SIG-M5 treated with dmso at 0.1 percent for 504 hours (cell line): ENCODE measurements around the gene MOXD1.

Experiments used
- DNase-seq: peaks from one replicate; lab custom pipeline; 2025; ENCODE audit not compliant: unreplicated experiment; lab: John Stamatoyannopoulos, UW

MOXD1 gene

DNA sequence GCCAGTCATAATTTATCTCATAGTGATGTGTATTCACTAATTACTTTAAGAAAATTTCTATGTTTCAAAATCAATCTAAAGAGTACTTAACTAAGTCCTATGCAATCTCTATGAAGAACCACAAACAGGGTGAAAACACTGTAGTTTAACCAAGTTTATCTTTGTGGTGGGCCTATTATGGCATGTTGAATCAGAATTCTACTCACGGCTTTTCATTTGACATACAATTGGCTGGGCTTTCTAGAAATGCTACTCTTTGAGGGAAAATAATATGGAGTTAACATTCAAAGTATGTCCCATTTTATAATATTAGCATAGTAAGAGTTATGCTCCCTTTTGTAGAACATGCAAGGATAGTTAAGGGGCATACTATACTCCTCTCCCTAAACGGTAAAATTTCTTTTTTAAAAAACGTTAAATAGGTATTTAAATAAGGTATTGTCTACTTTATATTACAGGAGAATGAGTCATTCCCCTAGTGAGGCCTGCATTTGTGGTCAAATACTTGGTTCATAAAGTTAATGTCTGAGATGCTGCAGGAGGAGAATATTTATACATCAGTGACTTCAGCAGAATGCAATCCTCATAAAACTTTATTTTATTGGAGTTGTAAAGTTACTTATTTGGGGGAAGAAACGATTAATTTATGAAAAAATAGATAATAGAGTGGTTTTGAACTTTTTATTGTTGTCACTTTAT, 1.8 kb downstream of the MOXD1 start:
- no peak for DNase-seq

DNA sequence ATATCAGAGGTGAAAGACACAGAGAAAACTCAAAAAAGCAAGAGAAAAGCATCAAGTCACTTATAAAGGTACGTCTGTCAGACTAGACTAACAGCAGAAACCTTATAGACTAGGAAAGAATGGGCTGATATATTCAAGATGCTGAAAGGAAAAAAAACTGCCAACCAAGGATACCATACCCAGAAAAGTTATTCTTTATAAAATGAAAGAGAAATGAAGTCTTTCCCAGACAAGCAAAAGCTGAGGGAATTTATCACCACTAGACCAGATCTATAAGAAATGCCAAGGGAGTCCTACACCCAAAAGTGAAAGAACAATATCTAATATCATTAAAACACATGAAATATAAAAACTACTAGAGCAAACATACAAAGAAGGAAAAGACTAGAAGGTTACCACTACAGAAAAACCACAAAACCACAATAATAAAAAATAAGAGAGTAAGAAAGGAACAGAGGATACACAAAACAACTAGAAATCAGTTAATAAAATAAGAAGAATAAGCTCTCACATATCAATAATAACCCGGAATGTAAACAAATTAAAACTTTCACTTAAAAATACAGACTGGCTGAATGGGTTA, 6.2 kb downstream of the MOXD1 start:
- DNase-seq: no peak

DNA sequence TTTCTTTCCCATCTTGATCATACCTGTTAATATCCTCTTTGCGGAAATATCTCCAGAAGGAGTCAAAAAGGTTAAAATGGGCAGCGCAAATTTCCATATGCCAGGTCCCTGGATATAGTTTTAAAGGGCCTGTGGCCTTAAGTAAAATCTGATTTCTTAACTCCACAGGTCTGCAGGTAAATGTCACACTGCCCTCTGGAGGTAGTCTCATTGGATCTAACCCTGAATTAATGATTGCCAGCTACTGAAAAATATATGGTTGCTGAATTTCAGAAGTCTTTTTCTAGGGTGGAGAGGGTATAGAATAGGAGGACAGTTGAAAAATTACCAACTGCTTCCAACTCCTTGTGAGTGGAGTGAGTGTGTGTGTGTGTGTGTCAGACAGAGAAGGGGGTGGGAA, 8.5 kb downstream of the MOXD1 start:
- no peak for DNase-seq

DNA sequence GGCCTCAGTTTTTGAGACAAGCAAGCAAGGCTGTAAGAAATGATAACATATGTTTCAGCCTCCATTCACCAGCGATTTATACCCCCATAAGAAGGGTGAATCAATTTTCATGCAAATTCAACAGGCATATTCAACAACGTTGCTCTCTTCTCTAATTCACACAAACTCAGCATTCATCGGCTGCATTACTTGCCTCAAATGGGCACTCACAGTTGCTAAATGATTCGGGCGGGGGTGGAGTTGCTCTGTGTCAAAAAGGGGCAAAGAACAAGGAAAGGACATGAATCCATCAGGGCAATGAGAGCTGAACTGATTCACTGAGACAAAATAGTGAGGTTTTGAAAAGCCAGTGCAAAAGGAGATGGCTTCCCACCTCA, 9.0 kb downstream of the MOXD1 start:
- no peak for DNase-seq

DNA sequence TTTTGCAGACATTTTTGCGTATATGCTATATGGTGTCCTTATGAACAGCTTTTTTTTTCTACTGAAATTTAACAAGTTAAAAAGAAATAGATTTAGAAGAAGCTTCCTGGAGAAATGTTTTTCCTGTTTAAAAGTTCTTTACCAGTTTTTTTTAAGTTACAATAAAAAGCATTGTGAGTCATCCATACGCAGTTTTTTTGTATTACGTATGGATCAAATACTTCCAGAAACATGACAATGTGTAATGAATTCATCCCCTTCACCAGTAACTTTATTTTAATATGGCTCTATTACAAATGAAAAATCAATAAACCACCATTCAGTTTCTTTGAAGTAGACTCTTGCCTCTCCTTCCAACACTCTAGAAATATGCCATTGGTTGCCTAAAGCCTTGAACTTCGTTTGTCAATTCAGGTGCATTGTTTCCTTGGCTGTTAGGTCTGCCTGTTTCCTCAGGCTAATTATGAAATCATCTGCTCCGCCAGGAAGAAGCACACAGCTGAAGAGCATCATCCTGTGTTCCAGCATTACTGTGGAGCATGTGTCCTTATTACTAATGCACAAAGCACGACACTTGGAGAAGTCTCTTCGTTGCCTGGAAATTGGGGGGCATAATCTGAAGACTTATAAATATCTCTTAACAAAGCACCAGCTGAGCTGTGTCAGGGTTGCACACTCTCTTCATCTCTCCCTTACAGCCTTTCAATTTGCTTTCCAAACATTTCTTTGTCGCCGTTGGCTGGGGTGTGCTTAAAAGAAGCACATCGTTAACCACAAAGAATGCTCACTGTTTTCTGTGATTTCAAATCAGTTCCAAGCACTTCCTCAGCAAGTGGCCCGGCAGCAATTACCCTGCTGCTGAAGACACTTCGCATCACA, 9.6 kb downstream of the MOXD1 start:
- DNase-seq: no peak

DNA sequence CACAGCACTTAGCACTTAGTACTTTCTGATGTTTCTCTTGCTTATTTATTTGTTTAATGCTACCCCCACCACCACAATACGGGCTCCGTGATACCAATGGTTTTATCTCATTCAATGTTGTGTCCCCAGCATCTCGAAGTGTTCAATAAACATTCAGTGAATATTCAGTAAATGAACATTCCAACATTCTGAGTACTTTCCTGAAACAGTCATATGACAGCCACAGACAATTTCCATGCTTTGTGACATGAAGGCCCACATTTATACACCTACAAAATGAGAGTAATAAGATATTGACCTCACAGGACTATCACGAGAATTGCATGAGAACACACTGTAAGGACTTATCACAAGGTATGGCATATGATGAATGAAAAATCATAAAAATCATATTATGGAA, 10.8 kb downstream of the MOXD1 start:
- no peak for DNase-seq

DNA sequence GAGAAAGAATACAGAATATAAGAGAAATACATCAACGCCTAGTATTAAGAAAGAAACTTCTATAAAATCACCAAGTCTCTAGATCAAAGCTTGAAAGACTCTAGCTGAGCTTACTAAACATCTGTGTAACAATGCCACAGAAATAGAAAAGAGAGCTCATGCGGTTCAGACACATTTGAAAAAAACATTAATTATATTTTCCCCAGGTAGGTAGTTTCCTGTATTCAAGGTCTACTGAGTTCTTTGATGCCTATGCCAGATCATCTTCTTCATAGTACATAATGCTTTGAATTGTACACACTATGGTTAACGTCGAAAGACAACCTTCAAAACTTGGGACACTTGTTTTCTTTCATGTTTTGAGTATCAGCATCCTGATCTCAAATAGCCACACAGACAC, 11.3 kb downstream of the MOXD1 start:
- no peak for DNase-seq

DNA sequence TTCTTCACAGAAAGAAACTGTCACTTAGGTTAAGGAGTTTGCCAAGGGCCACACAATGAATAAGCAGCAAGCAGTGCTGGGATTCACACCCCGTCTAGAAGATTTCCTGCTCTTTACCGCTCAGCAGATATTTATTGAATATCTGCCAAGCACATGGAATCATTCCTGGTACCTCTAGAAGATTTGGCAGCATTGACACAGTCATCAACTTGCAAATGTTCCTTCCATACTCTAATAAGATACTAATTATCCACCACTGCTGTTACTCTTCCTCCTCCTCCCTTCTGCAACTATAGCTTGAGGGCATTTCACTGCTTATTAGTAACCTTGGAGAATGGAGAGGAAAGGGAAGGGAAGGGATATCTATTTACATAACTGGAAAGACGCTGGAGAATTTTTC, 13.0 kb downstream of the MOXD1 start:
- DNase-seq: no peak

DNA sequence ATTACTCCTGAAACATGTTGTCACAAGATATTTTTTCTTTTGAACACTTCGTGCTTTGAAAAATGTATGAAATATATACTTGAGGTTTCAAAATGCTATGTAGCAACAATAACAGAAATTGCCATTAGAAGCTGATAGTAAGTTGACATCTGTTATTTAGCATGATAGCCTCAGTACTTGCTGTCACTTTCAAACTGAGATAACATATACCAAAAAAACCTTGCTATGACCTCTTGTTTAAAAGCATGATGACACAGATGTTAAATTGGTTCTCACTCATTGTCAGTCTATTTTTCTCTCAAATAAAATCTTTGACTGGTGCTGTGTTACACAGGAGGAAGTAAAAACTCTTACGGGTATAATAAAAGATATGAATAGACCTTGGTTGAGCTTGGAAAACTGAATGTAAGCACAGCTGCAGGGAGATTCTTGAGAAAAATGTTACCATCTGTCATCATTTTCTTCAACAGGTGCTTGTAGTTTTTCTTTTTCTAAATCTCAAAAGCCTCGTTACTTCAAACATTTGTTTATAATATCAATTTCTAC, 18.6 kb downstream of the MOXD1 start:
- no peak for DNase-seq

DNA sequence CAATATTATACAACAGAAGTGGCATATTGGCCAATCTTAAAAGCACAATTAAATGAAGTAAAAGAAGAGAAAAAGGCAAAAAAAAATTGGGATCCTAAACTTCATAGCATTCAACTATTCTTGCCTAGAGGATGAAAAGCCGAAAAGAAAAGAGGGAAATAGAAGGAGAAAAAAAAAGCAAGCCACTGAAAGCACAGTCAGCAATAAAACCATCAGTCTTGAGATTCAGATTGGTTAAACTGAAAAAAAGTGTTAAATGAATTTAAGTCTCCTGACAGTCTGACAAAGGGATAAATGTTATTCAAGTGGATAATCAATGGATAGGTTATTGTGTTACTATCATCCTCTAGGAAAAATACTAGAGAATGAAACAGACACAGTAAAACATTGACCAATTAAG, 19.9 kb downstream of the MOXD1 start:
- DNase-seq: no peak

DNA sequence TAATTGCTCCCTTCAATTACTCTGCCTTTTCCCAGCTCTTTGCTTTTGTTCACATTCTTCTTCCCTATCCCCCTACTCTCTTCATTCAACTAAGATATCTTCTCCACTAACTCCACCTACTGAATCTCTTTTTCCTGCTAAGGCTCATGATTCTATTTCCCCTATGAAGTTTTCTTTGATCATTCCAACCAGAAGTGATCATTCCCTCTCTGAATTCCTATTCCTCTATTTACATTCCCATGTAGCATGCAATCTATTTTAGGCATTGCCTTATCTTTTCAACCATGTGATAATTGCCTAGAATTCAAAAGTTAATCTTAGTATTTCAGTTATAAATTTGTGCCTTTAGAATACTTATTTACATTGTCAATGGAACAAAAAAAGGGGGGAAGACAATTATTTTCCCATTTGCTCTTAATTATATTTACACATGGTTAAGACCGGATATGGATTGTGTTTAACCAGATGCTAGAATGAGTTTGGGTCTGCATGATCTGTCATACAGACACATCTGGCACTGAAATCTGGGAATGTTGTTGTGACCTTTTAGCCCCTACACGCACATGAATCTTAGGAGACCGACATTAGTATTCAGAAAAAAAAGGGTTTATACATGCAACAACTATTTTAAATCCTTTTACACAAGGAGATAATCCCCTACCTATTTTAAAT, 20.8 kb downstream of the MOXD1 start:
- DNase-seq: no peak

DNA sequence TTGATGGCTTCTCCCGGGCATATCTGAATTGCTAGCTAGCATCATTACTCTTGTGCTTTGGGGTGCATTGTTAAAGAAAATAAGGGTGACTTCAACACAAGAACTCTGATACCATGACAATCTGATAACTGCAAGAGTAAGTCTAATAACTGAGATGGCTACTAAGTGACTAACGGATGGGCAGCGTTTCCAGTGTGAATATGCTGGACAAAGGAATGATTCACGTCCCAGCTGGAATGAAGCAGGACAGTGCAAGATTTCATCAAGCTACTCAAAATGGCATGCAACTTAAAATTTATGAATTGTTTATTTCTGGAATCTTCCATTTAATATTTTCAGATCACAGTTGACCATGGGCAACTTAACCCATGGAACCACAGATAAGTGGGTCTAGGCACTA, 31.7 kb downstream of the MOXD1 start:
- DNase-seq: no peak

DNA sequence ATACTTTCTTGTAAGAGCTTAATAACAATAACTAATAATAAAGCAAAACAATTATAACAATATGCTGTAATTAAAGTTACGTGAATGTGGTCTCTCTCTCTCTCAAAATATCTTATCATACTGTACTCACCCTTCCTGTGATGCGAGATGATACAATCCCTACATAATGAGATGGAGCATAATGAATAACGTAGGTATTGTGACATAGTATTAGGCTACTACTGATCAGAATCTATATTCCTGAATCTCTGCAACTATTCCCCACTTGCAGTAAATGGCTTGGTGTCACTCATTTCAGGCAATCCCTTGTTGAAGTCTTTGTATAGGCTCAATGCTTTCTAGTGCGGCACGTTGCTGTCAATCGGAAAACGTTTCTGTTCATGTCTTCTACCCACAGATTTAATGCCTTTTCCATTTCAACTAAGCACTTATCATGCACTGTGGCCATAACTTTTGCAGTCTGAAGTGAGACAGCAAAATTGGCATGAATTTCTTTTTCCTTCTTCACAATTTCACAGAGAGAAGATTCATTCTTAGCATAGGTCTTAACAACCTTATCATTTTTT, 32.3 kb downstream of the MOXD1 start:
- no peak for DNase-seq

DNA sequence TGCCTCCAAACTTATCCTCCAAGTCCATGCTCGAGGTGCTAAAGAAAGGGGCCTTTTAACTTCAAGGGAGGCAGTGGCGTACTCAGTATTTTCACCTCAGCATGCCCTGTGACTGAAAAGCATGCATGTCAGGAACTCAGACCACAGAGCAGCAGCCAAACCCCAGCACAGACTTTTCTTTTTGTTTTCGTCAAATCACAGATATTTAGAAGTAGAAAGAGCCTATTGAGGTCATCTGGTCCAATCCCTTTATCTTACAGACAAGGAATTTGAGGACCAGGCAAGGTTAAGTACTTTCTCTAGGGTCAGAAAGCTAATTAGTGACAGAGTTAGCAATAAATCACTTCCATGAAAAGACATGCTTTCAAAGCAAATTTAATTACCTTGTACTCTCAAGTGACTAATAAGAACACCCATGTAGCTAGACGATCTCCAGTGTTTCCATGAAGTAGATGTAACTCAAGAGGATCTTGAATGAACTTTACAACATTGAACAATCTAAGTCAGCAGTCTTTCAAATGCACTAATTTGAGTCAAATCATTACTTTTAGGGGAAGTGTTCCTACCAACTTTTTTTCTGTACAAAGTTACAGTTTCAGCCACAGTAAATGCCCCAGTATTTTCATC, 35.9 kb downstream of the MOXD1 start:
- DNase-seq: no peak

DNA sequence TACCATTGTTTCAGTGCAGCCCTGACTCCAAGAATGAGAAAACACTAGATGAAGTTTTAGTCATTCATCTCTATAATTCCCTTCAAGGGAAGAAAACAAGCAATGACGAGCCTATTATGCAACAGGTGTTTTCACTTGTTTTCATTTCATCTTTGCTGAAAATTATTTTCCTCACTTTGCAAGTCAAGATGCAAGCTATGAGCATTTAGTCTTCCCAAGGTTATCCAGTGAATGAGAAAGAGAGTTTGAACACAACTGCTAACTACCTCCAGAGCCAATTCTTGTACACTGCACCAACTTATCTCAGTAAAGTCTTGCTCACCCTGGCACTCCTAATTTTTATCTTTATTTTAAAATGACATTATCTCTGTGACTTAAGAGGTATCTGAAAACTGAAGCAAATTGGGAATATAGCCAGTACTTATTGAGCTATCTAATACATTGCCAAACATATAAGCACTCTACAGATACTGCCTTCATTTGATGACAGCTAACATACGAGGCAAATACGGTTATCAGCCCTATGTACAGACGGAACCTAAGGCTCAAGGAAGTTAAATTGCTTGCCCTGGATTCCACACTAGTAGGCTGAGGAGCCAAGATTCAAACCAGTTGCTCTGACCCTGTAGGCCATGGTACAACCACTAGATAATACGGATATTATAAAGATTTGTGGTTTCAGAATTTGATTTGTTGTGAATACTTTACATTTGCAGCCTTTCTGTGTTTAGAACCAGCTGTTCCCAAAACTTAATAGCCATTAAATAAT, 36.8 kb downstream of the MOXD1 start:
- DNase-seq: no peak

DNA sequence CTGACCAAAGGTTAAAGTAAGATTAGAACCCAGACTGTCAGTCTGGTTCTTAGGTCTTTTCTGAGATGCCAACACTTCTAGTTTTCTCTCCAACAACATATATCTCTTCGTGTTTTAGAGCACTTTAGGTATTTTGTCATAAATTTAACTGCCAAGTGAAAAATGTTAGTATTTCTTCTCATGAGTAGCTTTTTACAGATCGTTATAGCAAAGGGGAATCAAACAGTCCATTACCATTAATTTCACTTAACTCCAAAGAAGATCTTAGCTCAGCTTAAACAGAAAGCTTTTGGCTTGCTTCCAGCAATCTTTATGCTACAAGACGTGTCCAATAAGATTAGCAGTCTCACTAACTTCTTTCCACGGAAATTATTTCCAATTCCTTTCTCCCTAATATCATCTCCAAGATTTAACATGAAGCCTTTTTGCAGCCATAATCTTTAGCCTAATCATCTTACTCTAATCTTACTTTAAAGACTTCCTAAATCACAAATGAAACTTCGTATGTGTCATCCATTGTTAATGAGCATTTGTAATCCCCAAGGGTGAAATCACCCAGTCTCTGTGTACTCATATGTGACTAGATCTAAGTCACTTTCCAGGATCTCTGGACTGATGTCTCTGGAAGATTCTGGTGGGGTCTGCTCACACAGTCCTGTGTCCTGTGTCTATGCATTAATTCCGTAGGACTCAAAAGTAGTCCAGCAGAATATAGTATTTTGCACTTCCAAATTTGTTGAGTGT, 38.7 kb downstream of the MOXD1 start:
- DNase-seq: no peak

DNA sequence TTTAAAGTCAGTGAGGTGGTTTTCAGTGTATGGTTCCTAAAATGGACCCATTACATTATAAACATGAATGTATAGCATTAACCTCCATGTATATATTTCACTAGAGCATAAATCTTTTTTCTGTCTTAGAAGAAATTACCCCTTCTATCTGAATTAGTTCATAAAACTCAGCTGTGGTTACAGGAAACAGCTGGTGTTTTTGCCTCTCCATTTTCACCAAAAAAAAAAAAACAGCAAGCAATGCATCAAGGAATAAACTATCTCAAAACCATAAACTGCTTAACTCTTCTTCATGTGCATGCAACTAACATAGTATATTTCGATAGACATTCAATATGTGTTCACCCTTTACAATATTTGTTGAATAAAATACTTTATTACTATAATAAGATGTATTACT, 40.2 kb downstream of the MOXD1 start:
- no peak for DNase-seq

DNA sequence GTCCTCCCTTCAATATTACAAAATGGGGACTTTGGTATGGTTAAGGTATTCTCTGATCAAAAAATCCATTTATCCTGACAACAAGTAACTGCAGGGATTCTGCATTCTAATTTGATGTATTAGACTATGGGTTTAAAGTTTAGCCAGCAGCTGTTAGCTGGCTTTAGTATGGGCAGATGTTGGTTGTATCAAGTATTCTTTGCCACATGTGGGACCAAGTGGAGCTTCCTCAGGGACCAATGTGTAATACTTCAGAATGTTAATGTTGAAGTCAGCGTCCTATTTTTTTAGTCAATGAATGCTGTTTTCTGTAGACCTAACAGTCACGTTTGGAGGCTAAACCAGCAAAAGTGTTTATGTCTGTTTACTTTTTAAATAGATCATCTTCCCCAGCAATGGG, 41.4 kb downstream of the MOXD1 start:
- DNase-seq: no peak

DNA sequence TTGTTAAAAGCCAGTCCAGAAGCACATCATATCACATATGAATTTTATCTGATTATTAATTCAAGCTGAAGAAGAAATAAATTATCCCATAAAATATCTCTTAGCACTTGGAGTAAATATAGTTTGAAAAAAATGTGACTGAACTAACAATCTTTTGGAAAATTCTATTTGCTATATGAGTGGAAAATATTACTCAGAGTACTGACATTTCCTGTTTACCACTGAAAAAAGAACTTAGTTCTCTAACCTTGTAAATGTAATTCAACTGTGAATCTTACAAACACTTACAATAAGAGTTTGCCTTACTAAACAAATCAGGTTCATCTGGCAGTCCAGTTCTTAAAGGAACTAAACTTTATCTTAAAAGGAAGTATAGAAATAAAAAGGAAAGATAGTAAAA, 44.2 kb downstream of the MOXD1 start:
- no peak for DNase-seq
